CD4-positive, alpha-beta T cell treated with Interleukin-12 subunit alpha and Interleukin-12 subunit beta, for 1 hour (primary cell): ENCODE results near the gene MRFAP1L1.
"Not testable (repeated sequence)": the region's sequence is repeated elsewhere in the genome, so short reads cannot be mapped to it uniquely, and the experiment has no call there.

ENCODE experiments used
- DNase-seq: peaks from one replicate; pipeline ENCODE4 v3.0.0-alpha.2; 2020

MRFAP1L1 gene

DNA sequence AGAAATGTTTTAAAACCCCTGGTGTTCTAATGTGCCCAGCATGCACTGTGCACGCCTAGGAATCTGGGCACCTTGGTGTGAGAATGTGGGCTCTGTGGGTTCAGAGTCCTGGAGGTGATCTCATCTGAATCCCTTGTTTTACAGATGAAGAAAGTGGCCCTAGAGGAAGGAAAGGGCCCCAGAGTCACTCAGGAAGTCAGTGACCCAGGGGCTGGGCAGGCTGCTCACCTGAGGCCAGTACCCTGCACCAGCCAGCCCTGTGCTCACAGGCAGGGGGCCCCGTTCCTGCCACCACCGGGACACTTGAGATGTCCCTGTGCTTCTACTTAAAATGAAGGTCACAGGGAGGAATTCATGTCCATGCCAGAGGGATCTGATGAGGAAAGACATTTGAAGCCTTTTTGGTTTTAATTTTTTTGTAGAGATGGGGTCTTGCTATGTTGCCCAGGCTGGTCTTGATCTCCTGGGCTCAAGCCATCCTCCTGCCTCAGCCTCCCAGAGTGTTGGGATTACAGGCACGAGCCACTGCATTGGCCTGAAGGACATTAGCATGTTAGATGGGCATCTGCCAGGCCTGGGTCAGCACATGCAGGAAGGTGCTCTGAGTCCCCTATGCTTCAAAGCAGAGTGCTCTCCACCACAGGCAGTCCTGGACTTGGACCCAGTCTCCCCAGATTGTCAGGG is 23.4 kb downstream of the MRFAP1L1 start:
- no peak for DNase-seq

DNA sequence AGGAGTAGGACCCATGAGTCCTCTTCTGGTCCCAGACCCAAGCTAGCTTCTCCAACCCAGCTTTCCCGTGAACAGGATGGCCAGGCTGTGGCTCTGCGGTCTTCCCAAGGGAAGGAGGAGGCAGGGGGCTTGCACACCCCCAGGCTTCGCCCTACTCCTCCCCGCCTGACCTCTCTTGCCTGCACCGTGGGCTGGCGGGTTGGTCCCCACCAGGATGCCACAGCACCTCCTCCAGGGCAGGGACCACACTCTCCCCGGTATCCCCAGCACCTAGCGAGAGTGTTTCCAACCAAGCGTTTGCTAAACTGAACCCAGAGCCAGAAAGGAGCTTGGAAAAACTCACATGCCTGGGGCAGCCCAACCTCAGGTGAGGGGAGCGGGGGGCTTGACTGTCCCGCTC is 25.0 kb downstream of the MRFAP1L1 start:
- no peak for DNase-seq

DNA sequence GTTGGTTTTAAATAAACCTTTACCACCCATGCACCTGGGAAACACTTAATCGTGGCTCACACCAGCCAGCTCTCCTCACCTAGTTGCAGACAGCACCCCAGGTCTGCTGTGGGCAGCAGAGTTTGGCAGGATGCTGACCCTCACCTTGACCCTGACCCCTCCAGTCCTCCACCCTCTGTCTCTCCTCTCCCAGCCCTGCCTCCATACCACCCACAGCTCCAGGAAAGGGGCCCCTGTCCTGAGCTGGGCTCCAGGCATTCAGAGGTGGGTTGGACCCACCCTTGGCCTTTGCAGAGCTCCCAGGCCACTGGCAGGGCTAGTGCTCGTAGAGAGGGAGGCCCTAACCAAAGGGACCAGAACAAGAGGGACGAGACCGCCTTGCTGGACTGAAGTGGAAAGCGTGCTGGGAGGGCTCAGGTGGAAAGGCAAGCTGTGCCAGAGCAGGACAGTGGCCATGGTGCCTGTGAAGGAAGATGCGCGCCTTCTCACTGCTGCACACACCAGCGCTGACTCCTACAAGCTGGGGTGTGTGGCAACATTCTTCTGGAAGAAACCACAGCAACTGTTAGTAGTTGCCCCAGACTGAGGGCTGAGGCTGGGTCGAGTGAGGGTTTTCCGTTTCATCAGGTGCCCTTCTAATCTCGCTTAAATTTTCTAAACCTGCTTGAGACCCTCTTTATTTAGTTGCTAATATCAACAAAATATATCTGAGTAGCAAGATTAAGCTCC is 26.6 kb downstream of the MRFAP1L1 start:
- no peak for DNase-seq

DNA sequence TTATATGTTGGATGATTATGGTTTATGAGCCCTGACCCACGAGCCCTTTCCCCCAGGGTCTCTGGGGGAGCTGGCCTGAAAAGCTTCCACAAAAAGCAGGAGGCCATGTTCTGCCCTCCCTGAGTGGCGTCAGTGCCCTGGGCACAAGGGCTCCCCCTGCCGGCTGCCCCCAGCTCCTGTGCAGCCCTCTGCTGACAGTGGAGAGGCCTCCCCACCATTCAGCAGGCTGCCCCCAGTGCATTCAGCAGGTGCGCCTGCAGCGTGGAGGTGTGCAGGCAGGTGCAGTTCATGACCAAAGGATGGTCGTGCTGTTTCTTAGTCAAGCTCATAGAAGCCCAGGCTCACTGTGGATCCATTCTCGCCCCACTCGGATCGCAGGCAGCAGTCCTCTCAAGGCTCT is 28.5 kb downstream of the MRFAP1L1 start:
- no peak for DNase-seq

DNA sequence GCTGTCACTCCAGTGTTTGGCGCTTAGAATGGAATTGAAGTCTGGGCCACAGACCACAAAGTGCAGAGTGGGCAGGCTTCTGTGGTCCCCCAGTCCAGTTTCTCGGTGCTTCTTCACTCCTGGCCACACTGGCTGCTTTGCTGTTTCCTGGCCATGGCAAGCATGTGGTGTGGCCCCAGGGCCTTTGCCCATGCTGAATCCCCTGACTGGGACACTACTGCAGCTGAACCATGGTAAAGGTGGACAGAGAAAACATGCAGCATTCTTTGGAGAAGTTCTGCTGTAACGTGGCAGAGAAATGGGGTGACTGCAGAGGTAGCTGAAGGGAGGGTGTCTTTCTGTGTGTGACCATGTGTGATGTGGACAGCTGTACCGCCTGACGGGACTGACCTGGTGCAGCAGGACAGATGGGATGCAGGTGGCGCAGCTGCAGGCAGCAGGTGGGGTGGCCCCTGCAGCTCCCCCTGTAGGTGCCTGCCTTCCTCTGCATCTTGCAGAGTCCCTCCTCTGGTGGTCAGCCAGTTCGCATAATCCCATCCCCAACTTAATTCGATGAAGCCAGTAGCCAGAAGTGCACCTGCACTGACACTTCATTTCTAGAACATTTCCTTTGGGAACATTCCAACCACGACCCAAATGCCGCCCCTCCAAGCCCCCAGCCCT is 29.2 kb downstream of the MRFAP1L1 start:
- DNase-seq, result no peak

DNA sequence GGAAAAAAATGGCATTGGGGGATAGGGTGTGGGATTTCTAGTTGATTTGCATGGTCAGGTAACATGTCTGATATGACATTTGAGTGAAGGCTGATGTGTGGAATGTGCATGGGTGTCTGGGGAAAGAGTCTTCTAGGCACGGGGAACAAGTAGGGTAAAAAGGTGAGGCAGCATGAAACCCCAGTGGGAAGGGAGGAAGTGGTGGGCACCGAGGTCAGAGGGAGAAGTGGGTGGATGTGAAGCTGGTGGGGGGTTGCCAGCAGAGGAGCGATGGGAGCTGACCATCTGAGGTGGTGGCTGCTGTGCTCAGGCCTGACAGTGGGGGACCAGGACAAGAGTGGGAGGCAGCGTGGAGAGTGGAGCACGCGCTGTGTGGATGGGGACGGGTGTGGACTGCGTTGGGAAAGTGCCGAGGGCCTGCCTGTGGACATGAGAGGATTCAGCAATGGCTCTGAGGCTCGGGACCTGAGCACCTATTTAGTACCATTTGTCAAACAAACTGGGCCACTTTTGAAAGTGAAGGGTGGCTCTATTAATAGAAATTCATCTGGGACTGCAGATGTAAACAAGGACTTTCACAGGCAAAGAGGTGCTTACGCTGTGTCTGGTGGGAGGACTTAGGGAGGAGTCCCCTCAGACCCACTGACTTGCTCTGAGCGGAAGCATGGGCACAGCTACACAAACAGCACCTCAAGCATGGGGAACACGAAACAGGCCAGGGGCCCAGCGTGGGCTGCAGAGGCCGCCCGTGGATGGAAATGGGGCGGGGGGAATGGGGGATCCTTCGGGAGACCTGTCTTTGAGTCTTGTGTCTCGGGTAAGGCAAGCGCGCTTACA is 32.7 kb downstream of the MRFAP1L1 start:
- no peak for DNase-seq

DNA sequence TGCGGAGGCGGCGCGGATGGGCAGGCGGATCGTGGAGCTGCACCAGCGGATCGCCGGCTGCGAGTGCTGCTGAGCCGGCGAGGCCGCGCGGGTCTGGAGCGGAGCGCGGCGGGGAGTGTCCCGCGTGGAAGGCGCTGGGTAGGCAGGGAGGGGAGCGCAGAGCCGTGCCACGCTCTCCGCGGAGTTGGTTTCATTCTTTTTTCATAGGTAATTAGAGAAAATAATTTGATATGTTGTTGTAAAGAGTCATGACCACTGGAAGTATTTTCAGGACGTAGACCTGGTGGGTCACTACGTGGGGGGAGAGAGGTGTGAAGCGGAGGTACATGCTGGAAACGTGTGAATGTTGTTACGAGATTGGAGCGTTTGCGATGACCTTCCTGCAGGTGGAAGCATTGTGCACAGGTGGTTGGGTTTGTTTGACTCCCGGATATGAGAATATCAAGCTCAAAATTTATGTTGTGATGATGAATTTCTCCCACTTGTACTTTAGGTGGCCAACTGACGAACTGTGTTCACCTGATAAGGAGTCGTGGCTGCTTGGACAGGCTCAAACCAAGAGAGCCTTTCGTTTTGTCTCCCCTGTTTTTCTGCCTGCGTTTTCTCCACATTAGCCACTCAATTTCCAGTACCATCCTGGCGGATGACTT is 35.0 kb downstream of the MRFAP1L1 start:
- peak; percentile 83 for DNase-seq

DNA sequence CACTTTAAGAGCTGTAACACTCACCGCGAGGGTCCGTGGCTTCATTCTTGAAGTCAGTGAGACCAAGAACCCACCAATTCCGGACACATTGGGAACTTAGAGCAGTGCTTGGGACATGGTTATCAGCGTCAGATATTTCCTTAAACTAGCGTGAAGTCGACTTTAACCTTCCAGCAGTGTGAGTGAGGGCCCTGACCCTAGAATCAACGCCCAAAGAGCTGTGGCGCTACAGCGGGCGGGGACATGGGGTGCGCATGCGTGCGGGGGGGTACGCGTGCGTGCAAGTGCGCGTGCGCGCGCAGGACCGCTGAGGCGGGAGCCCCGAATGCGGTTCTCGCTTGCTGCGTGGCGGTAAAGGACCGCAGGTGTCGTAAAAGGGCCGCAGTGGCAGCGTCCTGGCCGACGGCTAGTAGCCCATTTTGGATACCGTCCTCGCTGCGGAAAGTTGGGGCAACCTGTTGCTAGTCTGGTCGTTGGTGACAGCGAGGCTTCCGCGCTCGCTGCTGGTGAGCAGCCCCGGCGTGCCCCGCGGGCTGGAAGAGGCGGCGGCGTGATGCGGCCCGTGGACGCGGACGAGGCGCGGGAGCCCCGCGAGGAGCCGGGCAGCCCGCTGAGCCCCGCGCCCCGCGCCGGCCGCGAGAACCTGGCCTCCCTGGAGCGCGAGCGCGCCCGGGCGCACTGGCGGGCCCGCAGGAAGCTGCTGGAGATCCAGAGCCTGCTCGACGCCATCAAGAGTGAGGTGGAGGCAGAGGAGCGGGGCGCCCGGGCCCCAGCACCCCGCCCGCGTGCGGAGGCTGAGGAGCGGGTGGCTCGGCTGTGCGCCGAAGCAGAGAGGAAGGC is 35.8 kb downstream of the MRFAP1L1 start:
- DNase-seq, result peak; percentile 95

DNA sequence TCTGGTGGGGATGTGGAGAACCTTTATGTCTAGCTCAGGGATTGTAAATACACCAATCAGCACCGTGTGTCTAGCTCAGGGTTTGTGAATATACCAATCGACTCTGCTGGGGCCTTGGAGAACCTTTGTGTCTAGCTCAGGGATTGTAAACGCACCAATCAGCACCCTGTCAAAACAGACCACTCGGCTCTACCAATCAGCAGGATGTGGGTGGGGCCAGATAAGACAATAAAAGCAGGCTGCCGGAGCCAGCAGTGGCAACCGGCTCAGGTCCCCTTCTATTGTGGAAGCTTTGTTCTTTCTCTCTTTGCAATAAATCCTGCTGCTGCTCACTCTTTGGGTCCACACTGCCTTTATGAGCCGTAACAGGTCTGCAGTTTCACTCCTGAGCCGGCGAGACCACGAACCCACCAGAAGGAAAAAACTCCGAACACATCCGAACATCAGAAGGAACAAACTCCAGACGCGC is 36.4 kb downstream of the MRFAP1L1 start:
- peak; percentile 72 for DNase-seq

DNA sequence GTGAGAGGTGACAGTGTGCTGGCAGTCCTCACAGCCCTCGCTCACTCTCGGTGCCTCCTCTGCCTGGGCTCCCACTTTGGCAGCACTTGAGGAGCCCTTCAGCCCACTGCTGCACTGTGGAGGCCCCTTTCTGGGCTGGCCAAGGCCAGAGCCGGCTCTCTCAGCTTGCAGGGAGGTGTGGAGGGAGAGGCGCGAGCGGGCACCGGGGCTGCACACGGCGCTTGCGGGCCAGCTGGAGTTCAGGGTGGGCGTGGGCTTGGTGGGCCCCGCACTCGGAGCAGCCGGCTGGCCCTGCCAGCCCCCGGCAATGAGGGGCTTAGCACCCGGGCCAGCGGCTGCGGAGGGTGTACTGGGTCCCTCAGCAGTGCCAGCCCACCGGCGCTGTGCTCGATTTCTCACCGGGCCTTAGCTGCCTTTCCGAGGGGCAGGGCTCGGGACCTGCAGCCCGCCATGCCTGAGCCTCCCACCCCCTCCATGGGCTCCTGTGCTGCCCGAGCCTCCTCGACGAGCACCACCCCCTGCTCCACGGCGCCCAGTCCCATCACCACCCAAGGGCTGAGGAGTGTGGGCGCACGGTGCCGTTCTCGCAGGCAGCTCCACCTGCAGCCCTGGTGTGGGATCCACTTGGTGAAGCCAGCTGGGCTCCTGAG is 37.0 kb downstream of the MRFAP1L1 start:
- DNase-seq, result not testable (repeated sequence)

DNA sequence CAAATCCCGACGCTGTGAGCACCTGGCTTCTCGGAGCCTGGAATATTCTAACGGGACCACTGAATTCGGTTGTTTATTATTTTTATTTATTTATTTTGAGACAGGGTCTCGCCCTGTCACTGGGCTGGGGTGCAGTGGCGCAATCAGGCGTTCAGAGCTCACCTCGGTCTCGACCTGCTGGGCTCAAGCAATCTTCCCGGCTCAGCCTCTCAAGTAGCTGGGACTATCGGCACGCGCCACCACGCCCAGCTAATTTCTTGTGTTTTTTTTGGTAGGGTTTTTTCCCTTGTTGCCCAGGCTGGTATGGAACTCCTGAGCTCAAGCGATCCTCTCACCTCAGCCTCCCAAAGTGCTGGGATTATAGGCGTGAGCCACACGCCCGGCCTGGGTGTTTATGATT is 37.5 kb downstream of the MRFAP1L1 start:
- DNase-seq, result no peak

DNA sequence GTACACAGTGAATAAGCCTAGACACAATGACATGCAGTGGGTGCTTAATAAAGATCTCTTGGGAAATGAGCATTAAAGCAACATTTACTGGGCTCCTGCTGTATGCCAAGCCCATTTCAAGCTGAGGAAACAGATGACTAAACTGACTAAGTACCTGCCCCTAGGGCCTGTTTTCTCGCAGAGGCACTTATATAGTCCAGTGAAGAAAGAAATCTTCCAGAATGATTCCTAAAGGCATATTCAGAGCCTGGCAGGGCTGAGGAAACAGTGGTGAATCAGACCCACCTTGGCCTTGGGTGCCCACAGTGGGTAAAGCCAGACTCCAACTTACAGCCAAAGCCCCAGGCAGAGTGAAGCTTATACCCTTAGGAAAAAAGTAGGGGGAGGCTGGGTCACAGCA is 38.0 kb downstream of the MRFAP1L1 start:
- DNase-seq, result no peak

DNA sequence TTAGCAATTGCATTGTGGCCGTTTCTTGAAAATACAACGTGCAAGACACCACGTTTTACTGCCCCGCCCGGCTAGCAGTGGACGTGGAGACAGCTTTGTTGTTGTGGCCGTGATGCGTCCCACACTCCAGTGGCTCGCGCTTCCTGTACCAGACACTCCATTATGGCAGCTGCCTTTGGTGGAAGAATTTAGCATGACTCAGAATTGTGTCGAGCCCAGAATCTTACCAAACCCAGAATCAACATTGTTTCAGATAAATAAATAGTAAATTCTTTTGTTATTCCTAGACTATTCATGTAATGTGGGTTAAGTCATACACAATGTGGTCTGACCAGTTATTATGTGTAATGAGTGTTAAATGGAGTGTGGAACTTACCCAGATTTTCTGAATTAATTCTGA is 41.3 kb downstream of the MRFAP1L1 start:
- no peak for DNase-seq

DNA sequence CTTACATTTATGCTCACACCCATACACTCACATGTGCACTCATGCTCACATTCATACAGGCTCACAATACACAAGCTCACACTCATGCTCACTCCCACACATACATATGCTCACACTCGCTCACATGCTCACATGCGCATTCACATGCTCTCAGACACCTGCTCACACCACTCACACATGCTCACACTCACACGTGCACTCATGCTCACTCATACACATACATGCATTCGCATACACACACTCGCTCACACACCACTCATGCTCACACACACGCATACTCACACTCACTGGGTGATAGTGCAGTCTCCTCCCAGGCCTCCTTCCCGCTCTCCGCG is 44.4 kb downstream of the MRFAP1L1 start:
- DNase-seq, result no peak

DNA sequence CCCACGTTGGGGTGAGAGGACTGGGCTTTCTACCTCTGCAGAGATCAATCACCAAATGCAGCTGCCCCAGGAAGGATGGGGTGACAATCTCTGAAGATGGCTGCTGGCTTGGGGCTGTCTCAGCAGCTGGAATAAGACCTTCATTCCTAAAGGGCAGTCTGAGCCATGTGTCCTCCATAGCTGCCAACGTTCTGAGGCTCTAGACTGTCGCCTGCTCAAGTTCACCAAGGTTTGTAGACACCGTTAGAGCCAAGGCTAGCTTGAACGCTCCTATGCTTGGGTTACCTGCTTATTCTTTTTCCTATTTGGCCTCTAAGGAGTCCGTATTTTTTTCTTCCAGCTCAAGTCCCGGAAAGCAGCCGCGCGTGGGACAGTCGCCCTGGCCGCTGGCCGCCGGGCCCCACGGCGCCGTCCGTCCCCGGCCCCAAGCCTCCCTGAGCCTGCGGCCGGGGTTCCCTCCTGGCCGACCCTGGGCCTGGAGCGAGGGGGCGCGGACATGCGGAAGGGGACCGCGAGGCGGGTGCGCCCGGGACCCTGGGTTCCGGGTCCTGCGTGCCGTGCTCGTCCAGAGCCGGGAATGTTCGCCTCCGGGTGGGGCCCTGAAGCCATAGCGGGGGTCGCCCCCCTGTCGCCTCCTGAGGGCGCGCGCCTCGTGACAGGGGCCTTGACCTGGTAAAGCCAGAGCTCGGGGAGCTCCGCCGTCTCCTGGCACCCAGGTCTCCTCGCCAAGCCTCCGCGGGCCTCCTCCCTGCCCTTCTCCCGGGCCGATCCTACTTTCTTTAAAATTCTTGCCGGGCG is 45.9 kb downstream of the MRFAP1L1 start:
- DNase-seq, result no peak

DNA sequence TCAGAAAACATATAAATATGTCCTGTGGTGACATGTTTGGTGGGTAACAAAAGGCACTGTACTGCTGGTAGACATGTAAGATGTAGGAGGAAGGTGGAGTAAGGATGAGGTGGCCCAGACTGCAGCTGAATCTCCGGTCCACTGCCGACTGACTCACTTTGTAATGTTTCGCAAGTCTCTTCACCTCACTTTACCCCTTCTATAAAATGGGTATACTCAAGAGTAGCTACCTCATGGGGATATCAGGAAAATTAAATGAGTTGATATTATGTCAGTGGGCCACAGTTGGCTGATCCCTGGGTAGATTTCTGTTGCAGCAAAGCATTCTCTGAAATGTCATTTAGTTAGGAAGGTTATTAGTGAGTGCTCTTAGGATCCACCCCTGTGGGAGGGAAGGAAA is 47.1 kb downstream of the MRFAP1L1 start:
- DNase-seq, result no peak

DNA sequence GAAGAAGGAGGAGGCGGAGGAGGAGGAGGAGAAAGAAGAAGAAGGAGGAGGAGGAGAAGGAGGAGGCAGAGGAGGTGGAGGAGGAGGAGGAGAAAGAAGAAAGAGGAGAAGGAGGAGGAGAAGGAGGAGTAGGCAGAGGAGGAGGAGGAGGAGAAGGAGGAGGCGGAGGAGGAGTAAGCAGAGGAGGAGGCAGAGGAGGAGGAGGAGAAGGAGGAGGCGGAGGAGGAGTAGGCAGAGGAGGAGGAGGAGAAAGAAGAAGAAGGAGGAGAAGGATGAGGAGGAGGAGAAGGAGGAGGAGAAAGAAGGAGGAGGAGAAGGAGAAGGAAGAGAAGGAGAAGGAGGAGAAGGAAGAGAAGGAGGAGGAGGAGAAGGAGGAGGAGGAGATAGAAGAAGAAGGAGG is 49.2 kb downstream of the MRFAP1L1 start:
- no peak for DNase-seq

DNA sequence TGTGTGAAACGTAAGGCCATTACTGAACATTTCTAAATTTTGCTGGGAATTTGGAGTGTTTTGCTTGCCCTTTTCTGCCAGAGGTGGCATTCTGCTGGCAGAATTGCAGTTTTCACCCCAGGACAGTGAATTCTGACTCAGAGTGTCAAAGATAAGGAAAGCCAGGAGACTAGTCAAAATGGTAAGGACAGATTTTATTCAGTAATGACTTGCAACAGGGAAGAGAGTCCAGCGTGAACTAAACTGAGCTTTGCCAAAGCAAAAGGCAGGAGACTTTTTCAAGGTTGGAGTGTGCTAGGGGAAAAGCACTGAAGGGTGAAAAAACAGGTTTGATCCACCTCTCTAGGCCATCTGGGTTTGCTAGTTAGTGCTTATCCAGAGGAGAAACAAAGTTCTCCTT is 49.8 kb downstream of the MRFAP1L1 start:
- no peak for DNase-seq

DNA sequence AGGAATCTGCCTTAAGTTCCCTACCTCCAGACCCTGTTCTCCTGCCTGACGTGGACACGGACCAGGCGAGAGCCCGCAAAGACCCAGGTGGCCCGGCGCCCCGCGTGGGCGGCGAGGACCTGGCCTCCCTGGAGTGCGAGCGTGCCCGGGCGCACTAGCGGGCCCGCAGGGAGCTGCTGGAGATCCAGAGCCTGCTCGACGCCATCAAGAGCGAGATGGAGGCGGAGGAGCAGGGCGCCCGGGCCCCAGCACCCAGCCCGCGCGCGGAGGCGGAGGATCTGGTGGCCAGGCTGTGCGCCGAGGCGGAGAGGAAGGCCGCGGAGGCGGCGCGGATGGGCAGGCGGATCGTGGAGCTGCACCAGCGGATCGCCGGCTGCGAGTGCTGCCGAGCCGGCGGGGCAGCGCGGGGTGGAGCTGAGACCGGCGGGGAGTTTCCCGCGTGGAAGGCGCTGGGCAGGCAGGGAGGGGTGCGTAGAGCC is 51.0 kb downstream of the MRFAP1L1 start:
- peak; percentile 66 for DNase-seq

DNA sequence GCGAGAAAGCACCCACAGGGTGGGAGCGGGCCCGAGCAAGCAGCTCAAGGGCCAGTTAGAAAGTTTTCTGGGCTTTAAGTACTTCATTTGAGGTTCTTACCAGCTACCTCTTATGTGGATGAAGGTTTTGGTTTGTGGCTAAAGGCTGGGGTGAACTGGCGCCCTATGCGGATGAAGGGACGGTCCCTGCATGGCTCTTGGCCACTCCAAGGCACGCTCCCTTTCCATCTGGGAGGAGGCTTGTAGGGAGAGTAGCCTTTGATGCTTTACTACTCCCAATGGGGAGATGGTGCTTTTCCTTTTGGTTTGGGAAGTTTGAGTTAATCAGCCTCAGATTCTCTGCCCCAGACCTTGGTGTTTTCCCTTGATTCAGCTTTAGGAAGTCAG is 51.5 kb downstream of the MRFAP1L1 start:
- DNase-seq, result no peak
